ENCODE data around the gene VDR. TPM values are rescaled to one million over a fixed set of nuclear protein-coding genes. Genes with fewer than 3 reads are reported as not detected.

Gene VDR
- total RNA-seq, 2 donors from 2014 or later, result 143 to 154 TPM

- ATAC-seq (no peak), DNase-seq (no peak)
- intact Hi-C loops (cut with DNase I, micrococcal nuclease), result loop anchor here in 1 of 2 donors (5.0 kb wide), 1 partner anchor 41 kb away; no protein-coding TSS in a partner anchor
Measured at GRCh38 chr12:47795814-47796411, 108.9 kb downstream of the VDR start.

- intact Hi-C loops (cut with DNase I, micrococcal nuclease), result loop anchor here in 1 of 2 donors (5.0 kb wide), 1 partner anchor 42 kb away; no protein-coding TSS in a partner anchor
- no peak for ATAC-seq
Measured at GRCh38 chr12:47795121-47795813, 109.5 kb downstream of the VDR start.

DNA sequence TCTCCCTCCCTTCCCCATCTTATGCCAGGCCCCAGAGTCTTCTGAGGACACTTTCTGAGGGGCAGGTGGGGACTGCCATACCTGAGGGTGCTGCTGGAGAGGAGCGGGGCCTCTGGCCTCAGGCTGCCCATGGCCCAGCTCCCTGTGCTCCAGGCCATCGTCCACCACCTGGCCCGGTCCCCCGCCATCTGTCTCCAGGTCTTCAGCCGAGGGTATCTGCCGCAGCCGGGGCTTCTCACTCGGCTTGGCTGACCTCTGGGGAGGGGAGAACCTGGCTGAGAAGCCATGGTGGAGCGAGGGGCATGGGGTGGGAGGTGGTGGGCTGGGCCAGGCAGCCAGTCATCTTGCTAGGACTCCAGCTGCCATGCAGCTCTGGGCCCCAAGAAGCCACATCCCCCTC, 110.1 kb downstream of the VDR start:
- ATAC-seq, result no peak
- DNase-seq, result no peak
- intact Hi-C loops (cut with DNase I, micrococcal nuclease), result loop anchor here in 1 of 2 donors (5.0 kb wide), 1 partner anchor 43 kb away; no protein-coding TSS in a partner anchor

More at GRCh38 chr12:47795121-47795813, 109.5 kb downstream of the VDR start:
- DNase-seq, result no peak

DNA sequence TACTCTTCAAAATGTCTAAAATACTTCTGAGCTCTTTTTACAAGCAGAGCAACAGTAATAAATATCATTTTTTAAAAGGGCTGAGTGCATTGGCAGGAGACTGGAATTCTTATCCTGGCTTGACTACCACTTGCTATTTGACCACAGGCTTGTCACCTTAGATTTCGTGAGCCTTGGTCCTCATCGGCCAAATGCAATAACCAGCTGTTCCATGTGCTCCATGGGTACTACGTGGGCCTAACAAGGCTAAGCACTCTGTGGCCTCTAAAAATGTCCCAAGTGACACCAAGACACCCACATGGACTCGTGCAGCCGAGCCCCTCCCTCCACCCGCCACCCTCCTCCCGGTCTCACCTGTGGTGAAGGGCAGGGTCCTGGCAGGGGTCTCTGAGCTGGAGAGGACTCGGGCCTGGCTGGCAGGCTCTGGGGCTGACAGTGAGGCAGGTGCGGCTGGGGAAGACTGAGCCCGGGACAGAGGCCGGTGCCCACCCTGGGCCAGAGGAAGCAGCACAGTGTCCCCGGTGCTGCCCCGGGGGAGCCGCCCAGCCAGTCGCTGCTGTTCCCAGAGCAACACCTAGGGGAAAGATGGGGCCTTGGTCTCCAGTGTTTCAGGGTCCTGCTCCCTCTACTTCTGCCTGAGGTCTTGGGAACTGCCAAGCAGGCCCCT, 111.6 kb downstream of the VDR start:
- DNase-seq, result no peak
- intact Hi-C loops (cut with DNase I, micrococcal nuclease), result no loop called here
- ATAC-seq, result no peak

GRCh38 chr12:47791874-47792273, 112.9 kb downstream of the VDR start:
- DNase-seq, result no peak
- intact Hi-C loops (cut with DNase I, micrococcal nuclease), result no loop called here
- ATAC-seq, result no peak

Other genes with a start within 250 kb of the VDR start
- 10 to 100 TPM; 14.7 to 17.8 TPM for gene RPAP3, start 199.0 kb downstream of the VDR start, total RNA-seq
- gene ENDOU, start 179.5 kb downstream of the VDR start, total RNA-seq, result not detected
- gene RAPGEF3, start 146.1 kb downstream of the VDR start, total RNA-seq, result 1 to 10 TPM; 8.5 to 9.7 TPM
- gene SLC48A1, start 131.8 kb downstream of the VDR start, total RNA-seq, result 10 to 100 TPM; 18.1 to 18.9 TPM
- gene HDAC7, start 85.1 kb downstream of the VDR start, total RNA-seq, result 10 to 100 TPM; 21.6 to 25.6 TPM
- gene TMEM106C, start 58.6 kb upstream of the VDR start, total RNA-seq, result 100 to 1,000 TPM; 166 to 180 TPM
- 1 to 10 TPM in 1 of 2 donors, under 1 TPM in 1; 0.95 to 1.2 TPM for gene COL2A1, start 99.5 kb upstream of the VDR start, total RNA-seq
- 10 to 100 TPM; 12.1 to 14.4 TPM for gene SENP1, start 201.1 kb upstream of the VDR start, total RNA-seq
- 10 to 100 TPM; 48.1 to 49.6 TPM for gene PFKM, start 214.4 kb upstream of the VDR start, total RNA-seq